Endodermal cell (in vitro differentiated cells): ENCODE data around the gene UBL4B. TPM values are rescaled to one million over a fixed set of nuclear protein-coding genes. Genes with fewer than 3 reads are reported as not detected.

Experiments used
- DNase-seq: peaks from one replicate; pipeline ENCODE4 v3.0.0-alpha.2; 2017
- H3K27ac ChIP-seq: 2 replicates; pipeline ENCODE4 v1.5.1; 2013; ENCODE audit warnings: mild to moderate bottlenecking, low read depth, low read length, moderate library complexity
- H3K27me3 ChIP-seq: 2 replicates; pipeline ENCODE4 v1.6.1; 2013; ENCODE audit warnings: mild to moderate bottlenecking, low read length, moderate library complexity; ENCODE audit not compliant: insufficient read depth, control insufficient read depth, poor library complexity, severe bottlenecking
- H3K36me3 ChIP-seq: 2 replicates; pipeline ENCODE4 v1.7.0; 2013; ENCODE audit warnings: mild to moderate bottlenecking, low read length, moderate library complexity; ENCODE audit not compliant: control insufficient read depth, insufficient read depth
- H3K4me1 ChIP-seq: one replicate; pipeline ENCODE4 v1.7.0; 2013; ENCODE audit warnings: low read length; ENCODE audit not compliant: control insufficient read depth, insufficient read depth
- H3K4me3 ChIP-seq: 2 replicates; pipeline ENCODE4 v1.5.1; 2013; ENCODE audit warnings: mild to moderate bottlenecking, low read length, moderate library complexity
- H3K9ac ChIP-seq: 2 replicates; pipeline ENCODE4 v1.6.1; 2013; ENCODE audit warnings: mild to moderate bottlenecking, low read length, moderate library complexity; ENCODE audit not compliant: poor library complexity, severe bottlenecking; ENCODE audit errors: extremely low read depth
- H3K9me3 ChIP-seq: 2 replicates; pipeline ENCODE4 v1.6.1; 2013; ENCODE audit warnings: mild to moderate bottlenecking, low read length, moderate library complexity; ENCODE audit not compliant: control insufficient read depth
- H3K27ac Mint-ChIP-seq: 2 replicates; pipeline ENCODE4 v1.8.0; 2020; ENCODE audit warnings: mixed read lengths
- H3K27me3 Mint-ChIP-seq: 2 replicates; pipeline ENCODE4 v1.8.0; 2021; ENCODE audit warnings: mild to moderate bottlenecking, mixed read lengths; ENCODE audit not compliant: insufficient read depth
- H3K36me3 Mint-ChIP-seq: 2 replicates; pipeline ENCODE4 v1.8.0; 2020; ENCODE audit warnings: low read depth, mixed read lengths
- H3K4me1 Mint-ChIP-seq: 2 replicates; pipeline ENCODE4 v1.8.0; 2020; ENCODE audit warnings: mixed read lengths
- H3K4me3 Mint-ChIP-seq: 2 replicates; pipeline ENCODE4 v1.8.0; 2020; ENCODE audit warnings: mild to moderate bottlenecking, moderate library complexity, mixed read lengths
- H3K9me3 Mint-ChIP-seq: 2 replicates; pipeline ENCODE4 v1.8.0; 2020; ENCODE audit warnings: mild to moderate bottlenecking, mixed read lengths
- WGBS, 2 experiments: methylation state at CpG; one replicate each; pipeline versions ENCODE4 v1.1.5 to v1.1.7; 2013; ENCODE audit warnings: missing lambda C conversion rate in 2 of 2, mixed read lengths in 1 of 2; ENCODE audit not compliant: insufficient coverage in 1 of 2, insufficient read length in 1 of 2; 5-methylcytosine and 5-hydroxymethylcytosine counted together
- total RNA-seq, 2 donors: library from RNA; stranded (reverse); fragmentation: NEBNext Ultra II Directional in 1 of 2; extraction: Animal tissue kit (Norgen Biotek cat#: 25700) in 1 of 2; gene quantifications; 2 replicates in 1 of 2; 3 replicates in 1 of 2; pipeline ENCODE4 v1.2.1, GENCODE V29; 2021
- TF ChIP-seq, protein P1 (sequence below): fragments of 200-600 bp; sonication (generic); conservative IDR thresholded peaks from 2 replicates; pipeline ENCODE4 v1.5.0; 2021; ENCODE audit warnings: antibody characterized with exemption, mild to moderate bottlenecking

Gene UBL4B
- total RNA-seq, 2 donors from 2014 or later, result not detected

DNA sequence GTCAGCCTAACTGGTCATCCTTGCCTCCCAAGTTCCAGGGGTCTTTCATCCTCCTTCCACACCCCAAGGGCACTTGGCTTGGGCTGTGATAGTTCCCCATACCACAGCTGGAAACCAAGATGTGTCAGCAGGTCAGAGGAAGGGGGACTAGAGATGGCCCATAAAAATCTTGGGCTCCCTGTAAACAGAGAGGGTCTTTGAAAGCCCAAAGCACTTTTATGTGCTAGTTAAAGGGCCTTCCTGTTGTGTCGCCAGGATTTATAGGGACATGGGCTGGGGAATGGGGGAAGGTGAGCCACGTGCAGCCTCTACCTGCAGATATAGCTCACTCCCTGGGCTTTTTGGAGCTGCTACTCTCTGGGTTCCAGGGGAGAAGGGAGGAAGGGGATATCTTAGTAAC is 11.9 kb upstream of the UBL4B start:
- Mint-ChIP-seq H3K4me3 (no peak overlapping the region), H3K4me1 (no peaks in the 10 kb centered on the region), H3K9me3 (no peaks in the 10 kb centered on the region), H3K27me3 (peaks cover 12% of the 10 kb centered on the region), H3K27ac (no peak overlapping the region), H3K36me3 (no peaks in the 10 kb centered on the region)
- 85 to 94% methylated on average over 2 of the region's 2 CpGs for WGBS, 2 experiments
- Histone ChIP-seq H3K9me3 (no peaks in the 10 kb centered on the region), H3K36me3 (no peaks in the 10 kb centered on the region), H3K9ac (no peak overlapping the region), H3K27me3 (peaks cover 21% of the 10 kb centered on the region), H3K4me3 (no peak overlapping the region), H3K4me1 (no peaks in the 10 kb centered on the region), H3K27ac (no peak overlapping the region)
- DNase-seq, result no peak
- TF ChIP-seq, protein P1, sequence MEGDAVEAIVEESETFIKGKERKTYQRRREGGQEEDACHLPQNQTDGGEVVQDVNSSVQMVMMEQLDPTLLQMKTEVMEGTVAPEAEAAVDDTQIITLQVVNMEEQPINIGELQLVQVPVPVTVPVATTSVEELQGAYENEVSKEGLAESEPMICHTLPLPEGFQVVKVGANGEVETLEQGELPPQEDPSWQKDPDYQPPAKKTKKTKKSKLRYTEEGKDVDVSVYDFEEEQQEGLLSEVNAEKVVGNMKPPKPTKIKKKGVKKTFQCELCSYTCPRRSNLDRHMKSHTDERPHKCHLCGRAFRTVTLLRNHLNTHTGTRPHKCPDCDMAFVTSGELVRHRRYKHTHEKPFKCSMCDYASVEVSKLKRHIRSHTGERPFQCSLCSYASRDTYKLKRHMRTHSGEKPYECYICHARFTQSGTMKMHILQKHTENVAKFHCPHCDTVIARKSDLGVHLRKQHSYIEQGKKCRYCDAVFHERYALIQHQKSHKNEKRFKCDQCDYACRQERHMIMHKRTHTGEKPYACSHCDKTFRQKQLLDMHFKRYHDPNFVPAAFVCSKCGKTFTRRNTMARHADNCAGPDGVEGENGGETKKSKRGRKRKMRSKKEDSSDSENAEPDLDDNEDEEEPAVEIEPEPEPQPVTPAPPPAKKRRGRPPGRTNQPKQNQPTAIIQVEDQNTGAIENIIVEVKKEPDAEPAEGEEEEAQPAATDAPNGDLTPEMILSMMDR, result no peak

DNA sequence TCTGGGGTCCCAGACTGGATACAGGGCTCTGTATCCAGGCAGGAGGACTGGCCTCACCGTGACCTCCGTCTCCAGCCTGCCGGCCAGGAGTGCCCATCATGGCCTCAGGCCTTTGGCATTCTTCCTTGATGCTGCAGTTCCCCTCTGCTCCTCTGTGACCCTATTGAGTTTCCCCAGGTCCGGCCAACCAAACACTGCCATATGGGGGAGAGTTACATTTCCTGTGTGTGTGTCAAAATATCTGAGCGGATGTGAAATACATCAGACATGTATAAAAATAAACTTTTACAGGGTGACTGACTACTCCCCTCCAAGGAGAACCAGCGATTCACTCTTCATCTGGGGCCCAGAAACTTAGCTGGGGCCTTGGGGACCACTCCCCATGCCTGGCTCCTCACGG is 10.2 kb upstream of the UBL4B start:
- peaks cover 11% of the 10 kb centered on the region for H3K27me3 Mint-ChIP-seq
- H3K27ac Mint-ChIP-seq, result no peak overlapping the region
- no peak overlapping the region for H3K4me3 ChIP-seq
- DNase-seq, result no peak
- TF ChIP-seq, protein P1, result no peak
- no peak overlapping the region for H3K27ac ChIP-seq
- H3K36me3 ChIP-seq, result no peaks in the 10 kb centered on the region
- 86 to 88% methylated on average over 5 to 7 of the region's 7 CpGs for WGBS, 2 experiments
- no peak overlapping the region for H3K9ac ChIP-seq
- H3K27me3 ChIP-seq, result peaks cover 21% of the 10 kb centered on the region
- H3K4me1 ChIP-seq, result no peaks in the 10 kb centered on the region
- no peak overlapping the region for H3K4me3 Mint-ChIP-seq
- H3K36me3 Mint-ChIP-seq, result no peaks in the 10 kb centered on the region
- no peaks in the 10 kb centered on the region for H3K9me3 Mint-ChIP-seq
- H3K9me3 ChIP-seq, result no peaks in the 10 kb centered on the region
- no peaks in the 10 kb centered on the region for H3K4me1 Mint-ChIP-seq

DNA sequence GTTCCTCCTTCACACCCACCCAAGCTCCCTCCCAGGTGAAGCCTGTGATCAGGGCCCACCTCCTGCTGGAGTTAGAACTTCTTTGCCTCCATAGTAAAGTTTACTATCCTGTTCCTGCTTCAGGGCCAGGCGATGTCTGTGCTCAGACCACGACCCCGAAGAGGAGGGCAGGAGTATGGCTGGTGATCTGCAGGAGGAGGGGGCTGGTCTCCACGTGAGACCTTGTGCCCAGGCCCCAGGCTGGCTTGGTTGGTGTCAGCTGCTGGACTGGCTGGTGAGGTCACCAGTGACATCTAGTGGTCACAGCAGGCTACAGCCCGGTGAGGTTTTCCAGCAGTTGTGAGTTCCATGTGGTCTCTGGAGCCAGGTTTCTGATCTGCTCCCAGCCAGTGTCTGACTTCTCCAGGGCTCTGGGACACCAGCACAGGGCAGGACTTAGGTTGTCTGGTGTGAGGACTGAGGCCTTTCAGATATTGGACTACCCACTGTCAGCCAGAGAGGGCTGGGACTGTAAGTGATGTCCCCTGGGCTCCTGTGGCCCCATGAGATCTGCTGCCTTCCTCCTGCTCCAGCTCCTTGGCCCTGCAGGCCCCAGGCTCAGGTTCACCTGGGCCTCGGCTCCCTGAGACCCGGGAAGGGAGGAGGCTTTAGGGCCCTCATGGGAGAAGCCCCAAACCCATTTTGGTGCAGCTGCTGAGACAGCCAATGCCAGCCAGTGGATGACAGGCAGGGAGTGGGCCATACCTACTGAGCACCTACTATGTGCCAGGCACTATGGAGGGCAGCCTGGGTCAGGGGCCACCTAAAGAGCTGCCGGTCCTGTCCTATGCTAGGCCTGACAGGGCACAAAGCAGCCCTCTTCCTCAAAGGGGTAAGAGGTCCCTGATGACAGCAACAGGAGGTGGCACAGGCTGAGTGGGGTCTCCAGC is 6.0 kb upstream of the UBL4B start:
- no peaks in the 10 kb centered on the region for H3K4me1 ChIP-seq
- H3K9me3 ChIP-seq, result no peaks in the 10 kb centered on the region
- Mint-ChIP-seq H3K4me1 (no peaks in the 10 kb centered on the region), H3K9me3 (no peaks in the 10 kb centered on the region), H3K36me3 (no peaks in the 10 kb centered on the region), H3K27ac (no peak overlapping the region), H3K27me3 (peaks cover 16% of the 10 kb centered on the region), H3K4me3 (no peak overlapping the region)
- no peak overlapping the region for H3K4me3 ChIP-seq
- H3K9ac ChIP-seq, result no peak overlapping the region
- 34 to 39% methylated on average over 3 to 8 of the region's 8 CpGs for WGBS, 2 experiments
- no peaks in the 10 kb centered on the region for H3K36me3 ChIP-seq
- DNase-seq, result peak; percentile 94
- TF ChIP-seq, protein P1, result peak; percentile 95
- peaks cover 29% of the 10 kb centered on the region for H3K27me3 ChIP-seq
- H3K27ac ChIP-seq, result no peak overlapping the region
